HG03457 (cell line): ENCODE measurements around the gene SHC4.
"Not testable (repeated sequence)": the region's sequence is repeated elsewhere in the genome, so short reads cannot be mapped to it uniquely, and the experiment has no call there.

ENCODE experiments used
- ATAC-seq: cut with Tn5 transposase; IDR thresholded peaks from one replicate; pipeline ENCODE4 v1.9.1; 2021; ENCODE audit warnings: moderate number of reproducible peaks; ENCODE audit not compliant: unreplicated experiment

The SHC4 gene

GRCh38 chr15:48928877-48929538 is 34.7 kb downstream of the SHC4 start:
- no peak for ATAC-seq

DNA sequence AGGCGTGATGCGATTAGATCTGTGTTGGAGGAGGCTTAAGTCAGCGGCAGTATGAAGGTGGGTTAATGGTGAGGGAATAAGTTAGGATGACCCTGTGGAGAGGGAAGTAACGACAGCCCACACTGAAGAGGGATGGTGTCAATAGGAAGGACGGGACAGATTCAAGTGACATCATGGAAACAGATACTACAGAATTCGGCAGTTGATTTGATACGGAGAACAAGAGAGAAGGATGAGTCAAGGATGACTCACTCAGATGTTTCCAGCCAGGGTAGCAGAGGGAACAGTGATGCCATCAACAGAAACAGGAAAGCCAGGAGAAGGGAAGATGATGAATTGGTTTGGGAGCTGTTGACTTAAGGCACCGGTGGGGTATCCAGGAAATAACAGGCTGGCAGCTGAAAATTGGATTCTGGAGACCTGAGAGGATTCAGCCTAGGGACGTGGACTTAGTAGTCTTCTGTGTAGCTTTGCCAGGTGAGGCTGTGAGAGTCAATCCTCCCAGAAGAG is 38.0 kb downstream of the SHC4 start:
- no peak for ATAC-seq

GRCh38 chr15:48924528-48925393 is 39.0 kb downstream of the SHC4 start:
- ATAC-seq: no peak

DNA sequence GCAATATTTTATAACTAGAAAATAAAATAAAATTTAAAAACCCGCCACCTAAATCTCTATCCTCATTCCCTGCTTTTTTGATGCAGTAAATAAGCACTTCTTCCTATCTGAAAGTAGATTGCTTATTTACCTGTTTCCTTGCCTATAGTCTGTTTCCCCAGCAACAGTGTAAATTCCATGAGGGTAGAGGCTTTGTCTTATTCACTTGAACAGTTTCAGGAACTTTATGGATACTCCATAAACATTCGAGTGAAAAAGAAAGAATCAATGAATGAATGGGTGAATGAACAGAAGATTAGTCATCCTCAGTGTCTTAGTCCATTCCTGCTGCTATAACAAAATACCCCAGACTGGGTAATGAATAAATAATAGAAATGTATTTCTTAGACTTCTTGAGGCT is 41.7 kb downstream of the SHC4 start:
- ATAC-seq: no peak

- no peak for ATAC-seq
Observed at GRCh38 chr15:48916721-48917120, 47.0 kb downstream of the SHC4 start.

- no peak for ATAC-seq
Observed at GRCh38 chr15:48915861-48916260, 47.9 kb downstream of the SHC4 start.

GRCh38 chr15:48914717-48915116 is 49.0 kb downstream of the SHC4 start:
- no peak for ATAC-seq

DNA sequence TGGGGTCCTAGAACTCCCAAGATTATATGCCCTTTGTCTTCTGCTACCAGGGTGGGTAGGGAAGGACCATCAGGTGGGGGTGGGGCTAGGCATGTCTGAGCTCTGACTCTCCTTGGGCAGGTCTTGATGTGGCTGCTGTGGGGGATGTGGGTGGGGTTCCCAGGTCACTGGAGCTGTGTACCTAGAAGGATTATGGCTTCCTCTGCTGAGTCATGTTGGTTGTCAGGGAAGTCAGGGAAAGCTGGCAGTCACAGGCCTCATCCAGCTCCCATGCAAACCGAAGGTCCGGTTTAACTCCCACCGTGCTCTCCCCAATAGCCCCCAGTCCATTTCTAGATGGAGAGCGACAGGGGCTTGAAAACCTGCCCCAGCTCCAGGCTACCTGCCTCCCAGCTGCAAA is 50.6 kb downstream of the SHC4 start:
- ATAC-seq: no peak

DNA sequence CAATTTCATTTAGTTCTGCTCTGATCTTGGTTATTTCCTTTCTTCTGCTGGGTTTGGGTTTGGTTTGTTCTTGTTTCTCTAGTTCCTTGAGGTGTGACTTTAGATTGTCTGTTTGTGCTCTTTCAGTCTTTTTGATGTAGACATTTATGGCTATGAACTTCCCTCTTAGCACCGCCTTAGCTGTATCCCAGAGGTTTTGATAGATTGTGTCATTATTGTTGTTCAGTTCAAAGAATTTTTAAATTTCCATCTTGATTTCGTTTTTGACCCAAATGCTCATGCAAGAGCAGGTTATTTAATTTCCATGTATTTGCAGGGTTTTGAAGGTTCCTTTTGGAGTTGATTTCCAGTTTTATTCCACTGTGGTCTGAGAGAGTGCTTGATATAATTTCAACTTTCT is 53.2 kb downstream of the SHC4 start:
- ATAC-seq: not testable (repeated sequence)

GRCh38 chr15:48909313-48909712 is 54.4 kb downstream of the SHC4 start:
- ATAC-seq: not testable (repeated sequence)

DNA sequence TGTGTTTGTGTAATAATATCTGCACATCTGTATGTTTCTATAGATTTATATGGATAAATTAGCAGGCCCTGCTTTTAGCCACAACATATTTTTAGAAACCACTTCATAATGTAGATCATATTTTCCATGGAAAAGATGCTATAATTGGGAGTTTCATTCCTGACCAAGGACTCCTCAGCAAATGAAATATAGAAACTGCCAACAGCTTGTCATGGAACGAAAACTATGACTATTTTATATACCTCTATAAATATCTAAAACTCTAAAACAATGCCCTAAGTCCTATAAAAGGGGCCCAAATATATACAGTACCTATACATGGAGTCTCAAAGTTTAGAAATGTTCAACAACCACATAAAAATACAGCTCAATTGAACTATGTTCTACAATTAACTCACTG is 57.9 kb downstream of the SHC4 start:
- ATAC-seq: no peak

DNA sequence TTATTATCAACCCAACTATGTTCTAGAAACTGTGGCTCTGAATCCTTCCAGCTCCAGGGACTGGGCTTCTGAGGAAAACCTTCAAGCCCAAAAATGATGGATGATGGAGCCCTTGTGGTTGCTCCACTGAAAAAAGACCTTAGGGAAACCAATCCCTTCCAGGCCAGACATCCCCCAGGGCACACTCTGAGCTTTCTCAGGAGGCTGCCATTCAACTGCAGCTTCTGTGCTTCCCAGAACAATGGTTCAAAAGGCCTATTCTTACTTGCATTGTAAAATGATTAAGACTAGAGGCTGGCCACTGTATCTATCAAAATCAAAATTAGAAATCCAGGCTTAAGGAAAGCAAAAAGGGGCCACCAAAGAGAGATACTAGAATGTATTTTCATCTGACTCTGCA is 58.5 kb downstream of the SHC4 start:
- ATAC-seq: no peak

DNA sequence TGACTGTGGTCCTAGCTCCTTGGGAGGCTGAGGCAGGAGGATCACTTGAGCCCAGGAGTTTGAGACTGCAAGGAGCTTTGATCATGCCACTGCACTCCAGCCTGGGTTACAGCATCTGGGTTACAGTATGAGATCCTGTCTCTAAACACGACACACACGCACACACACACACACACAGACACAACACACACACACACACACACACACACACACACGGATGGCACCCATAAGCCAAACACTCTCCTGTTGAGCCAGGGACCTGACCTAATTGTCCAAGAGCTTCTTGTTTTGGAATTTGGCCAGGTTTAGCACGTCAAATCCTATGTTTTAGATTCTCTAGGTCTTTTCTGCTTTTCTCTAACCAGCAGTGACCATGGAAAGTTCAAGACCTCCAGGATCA is 59.0 kb downstream of the SHC4 start:
- no peak for ATAC-seq

- no peak for ATAC-seq
Observed at GRCh38 chr15:48899793-48900192, 63.9 kb downstream of the SHC4 start.

DNA sequence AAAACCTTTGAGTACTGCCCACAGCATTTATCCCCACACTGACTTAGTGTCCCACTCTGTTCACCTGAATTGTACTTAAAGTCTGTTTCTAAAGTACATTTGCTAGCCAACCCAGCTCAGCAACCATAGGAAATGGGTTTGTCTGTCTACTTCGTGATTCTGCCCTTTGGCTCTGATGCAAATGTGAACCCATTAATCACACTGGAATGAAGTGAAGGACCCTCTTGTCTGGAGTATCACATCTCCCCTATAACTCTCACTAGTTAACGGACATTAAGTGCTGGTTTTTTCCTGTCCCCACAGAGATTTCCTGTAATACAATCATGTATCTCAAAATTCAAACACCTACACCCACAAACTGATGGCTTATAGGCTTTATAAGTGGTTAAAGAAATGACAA is 65.3 kb downstream of the SHC4 start:
- no peak for ATAC-seq

DNA sequence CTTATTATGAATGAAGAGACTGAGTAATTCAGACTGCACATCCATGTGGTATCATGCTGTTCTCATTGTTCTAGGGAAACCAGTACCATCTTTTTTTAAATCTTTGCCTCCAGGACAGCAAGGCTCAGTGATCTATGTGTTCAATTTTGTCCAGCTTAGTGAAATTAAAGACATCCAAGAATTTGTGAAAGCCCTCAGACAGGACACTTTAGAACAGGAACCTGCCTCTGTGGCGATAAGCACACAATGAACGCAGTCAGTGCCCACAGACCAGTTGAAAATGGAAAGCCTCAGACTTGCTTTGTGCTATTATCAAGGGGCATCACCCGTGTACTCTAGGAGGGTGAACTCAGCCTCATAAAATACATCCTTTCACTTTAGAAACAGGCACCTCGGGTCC is 65.7 kb downstream of the SHC4 start:
- ATAC-seq: no peak

- ATAC-seq: no peak
Observed at GRCh38 chr15:48896869-48897814, 66.6 kb downstream of the SHC4 start.

DNA sequence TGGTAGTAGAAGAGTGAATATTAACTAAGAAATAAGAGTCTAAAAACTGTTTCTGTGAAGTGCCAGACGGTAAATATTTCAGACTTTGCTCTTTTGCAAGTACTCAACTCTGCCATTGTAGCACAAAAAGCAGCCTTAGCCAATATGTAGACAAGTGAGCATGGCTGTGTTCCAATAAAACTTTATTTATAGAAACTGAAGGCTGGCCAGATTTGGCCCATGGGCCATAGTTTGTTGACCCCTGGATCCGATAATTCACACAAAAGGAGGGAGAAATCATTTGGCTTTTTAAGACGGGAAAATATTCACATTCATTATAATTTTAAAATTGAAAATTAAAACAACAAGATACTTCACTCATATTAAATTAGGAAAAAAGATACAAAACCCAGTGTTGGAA is 70.4 kb downstream of the SHC4 start:
- ATAC-seq: no peak

DNA sequence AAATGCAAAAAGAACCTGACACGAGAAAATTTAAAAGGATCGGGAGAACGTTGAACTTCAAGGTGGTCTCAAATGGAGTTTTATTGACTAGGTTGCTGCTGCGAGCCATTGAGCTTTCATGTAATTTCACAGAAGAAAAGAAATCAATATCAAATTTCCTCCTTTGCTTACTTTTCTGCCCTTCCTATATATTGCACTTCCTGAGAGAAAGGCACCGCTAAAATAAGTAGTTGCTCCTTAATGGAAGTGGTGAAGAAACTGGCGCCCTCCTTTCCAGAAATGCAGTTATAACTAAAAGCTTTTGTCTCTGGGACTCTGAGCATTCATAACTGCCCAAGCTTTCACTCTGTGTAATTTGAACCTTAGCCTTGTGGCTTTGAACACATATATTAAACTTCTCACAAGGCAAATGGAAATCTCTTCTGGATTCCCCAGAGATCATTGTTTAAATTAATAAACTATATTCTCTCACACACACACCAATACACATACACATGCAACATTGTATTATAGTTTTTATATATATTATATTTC is 72.4 kb downstream of the SHC4 start:
- ATAC-seq: no peak

DNA sequence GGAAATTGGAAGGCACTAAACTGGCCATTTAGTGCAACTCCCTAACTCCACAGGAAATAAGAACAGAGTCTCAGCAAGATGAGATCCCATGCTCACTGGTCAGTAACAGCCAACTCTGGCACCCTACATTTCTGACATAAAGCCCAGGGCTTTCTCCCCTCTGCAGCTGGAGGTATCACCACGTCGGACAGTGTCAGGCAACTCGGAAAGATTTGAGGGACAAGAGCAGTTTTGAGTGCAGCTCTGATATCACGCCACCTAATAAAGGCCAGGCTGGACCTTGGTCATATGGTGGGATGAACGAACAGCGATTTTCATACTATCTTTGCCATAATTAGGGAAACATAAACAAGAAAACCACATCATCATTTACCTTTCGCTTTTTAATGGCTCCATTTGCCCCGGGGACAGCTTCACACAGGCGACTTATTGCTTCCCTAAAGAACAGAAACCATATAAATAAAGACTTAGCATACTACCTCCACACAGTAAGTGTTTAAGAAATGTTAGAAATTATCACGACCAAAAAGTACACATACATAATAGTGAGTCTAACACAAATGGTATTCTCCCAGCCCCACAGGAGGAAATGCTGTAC is 73.2 kb downstream of the SHC4 start:
- ATAC-seq: no peak

- ATAC-seq: no peak
Observed at GRCh38 chr15:48889925-48890324, 73.8 kb downstream of the SHC4 start.
